Measurements from ENCODE around the gene PRKAR1A. TPM values are rescaled to one million over a fixed set of nuclear protein-coding genes. Genes with fewer than 3 reads are reported as not detected.
A peak's percentile ranks its signal among the peaks of the same experiment; 100 is the strongest.

Gene PRKAR1A
- 100 to 1,000 TPM in 1 of 4 donors, 10 to 100 TPM in 3; 63.4 to 197 (median 88.9) TPM for total RNA-seq

DNA sequence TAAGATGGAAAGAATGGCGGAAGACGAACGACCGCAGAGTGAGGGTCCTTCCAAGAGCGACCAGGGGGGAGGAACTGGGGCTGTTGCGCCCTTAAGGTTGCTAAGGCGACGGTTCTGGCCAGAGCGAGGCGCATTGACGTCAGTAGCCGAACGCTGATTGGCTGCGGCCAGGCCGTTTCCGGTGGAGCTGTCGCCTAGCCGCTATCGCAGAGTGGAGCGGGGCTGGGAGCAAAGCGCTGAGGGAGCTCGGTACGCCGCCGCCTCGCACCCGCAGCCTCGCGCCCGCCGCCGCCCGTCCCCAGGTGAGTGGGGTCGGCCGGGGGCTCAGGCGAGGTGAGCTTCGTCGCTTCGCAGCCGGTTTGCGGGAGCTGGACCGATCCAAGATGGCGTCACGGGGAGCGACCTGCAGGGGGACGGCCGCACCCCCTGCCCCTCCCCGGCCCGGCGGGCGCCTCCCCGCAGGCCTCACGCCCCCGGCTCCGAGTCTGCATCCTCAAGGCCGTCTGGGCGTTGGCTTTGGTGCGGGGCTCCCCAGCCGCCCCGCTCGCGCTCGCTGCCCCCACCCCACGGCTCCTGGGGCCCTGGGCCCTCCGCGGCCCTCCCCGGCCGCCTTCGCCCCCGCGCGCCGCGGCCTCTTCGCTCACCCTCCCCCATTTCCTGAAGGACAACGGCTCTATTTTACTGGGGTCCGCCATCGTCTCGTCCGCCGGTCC is at the start of gene PRKAR1A:
PRKAR1A (plus strand) TSS at position 184 of the 713 bp plus-strand sequence. CDS start 2,970 bp downstream, outside the sequence.
- Histone ChIP-seq H3K4me3 (peak within 1 kb of the TSS; percentile 74 to 95 (median 90)), H3K36me3 (peaks cover 0 to 20% (median 0%) of the 10 kb centered on the region in 3 donors), H3K27ac (peak within 1 kb of the TSS; percentile 93 to 99 (median 98)), H3K9me3 (no peaks in the 10 kb centered on the region), H3K27me3 (no peaks in the 10 kb centered on the region), H3K4me1 (peaks cover 0 to 22% (median 0%) of the 10 kb centered on the region in 4 donors)
- TF ChIP-seq, protein P1, sequence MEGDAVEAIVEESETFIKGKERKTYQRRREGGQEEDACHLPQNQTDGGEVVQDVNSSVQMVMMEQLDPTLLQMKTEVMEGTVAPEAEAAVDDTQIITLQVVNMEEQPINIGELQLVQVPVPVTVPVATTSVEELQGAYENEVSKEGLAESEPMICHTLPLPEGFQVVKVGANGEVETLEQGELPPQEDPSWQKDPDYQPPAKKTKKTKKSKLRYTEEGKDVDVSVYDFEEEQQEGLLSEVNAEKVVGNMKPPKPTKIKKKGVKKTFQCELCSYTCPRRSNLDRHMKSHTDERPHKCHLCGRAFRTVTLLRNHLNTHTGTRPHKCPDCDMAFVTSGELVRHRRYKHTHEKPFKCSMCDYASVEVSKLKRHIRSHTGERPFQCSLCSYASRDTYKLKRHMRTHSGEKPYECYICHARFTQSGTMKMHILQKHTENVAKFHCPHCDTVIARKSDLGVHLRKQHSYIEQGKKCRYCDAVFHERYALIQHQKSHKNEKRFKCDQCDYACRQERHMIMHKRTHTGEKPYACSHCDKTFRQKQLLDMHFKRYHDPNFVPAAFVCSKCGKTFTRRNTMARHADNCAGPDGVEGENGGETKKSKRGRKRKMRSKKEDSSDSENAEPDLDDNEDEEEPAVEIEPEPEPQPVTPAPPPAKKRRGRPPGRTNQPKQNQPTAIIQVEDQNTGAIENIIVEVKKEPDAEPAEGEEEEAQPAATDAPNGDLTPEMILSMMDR (IDR thresholded peaks at IDR 0.05): no peak
- peak; percentile 88 for TF ChIP-seq POLR2A (IDR thresholded peaks at IDR 0.05)
- DNase-seq: peak; percentile 92 to 98 (median 98)

DNA sequence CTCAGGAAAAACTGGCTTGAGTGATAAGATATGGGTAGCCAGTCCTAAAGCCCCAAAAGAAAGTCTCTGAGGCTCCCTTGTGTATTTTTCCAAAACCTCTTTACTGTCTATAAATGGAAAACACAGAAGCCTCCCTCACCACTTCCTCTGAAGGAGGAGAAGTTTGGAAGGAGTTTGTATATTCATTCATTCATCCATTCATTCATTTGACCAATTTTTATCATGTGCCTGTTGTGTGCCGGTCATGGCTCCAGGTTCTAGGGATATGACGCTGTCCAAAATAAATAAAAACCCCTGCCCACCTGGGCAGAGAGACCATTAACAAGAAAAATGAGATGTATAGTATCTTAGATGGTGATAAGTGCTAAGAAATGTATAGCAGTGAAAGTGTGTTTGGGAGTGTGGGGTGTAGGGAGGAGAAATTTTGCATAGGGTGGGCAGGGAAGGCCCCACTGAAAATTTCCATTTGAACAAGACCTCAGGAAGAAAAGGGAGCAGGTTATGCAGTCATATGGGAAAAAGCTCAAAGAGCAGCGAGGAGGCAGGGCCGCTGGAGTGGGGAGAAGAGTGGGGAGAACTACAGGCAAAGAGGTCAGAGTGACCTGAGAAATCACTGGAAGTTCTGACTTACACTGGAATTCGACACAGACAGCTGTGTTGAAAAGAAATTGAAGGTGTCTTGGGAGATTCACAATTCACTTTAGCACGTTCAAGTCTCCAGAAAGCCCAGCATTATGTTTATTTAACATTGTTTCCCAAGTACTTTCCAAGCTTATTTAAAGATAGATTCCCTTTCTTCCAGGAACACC is 48.8 kb upstream of the PRKAR1A start:
- DNase-seq: no peak
- no peak overlapping the region for H3K27ac ChIP-seq
- no peaks in the 10 kb centered on the region for H3K9me3 ChIP-seq
- no peaks in the 10 kb centered on the region for H3K36me3 ChIP-seq
- no peak overlapping the region for H3K4me3 ChIP-seq
- no peak for TF ChIP-seq POLR2A (IDR thresholded peaks at IDR 0.05)
- TF ChIP-seq, protein P1 (IDR thresholded peaks at IDR 0.05): peak in 1 of 6 experiments; percentile 4
- no peaks in the 10 kb centered on the region for H3K27me3 ChIP-seq
- peaks cover 0 to 12% (median 0%) of the 10 kb centered on the region in 4 donors for H3K4me1 ChIP-seq

DNA sequence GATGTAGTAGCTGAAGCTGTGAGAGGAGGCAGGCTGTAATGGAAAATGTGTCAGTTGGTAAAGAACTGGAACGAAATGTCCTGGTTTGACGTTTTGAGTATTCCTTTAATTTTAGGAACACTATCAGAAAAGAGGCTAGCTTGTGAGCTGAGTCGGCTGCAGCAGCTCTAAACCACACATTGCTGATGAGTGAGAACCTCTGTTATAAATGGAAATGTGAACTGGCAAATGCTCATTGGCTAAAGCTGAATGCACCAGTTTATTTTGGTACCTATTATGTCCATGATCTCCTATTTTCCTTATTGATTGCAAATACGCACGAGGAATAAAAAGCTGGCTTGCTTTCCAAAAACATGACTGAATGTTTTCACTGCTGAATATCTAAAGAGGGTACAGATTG is 43.9 kb upstream of the PRKAR1A start:
- Histone ChIP-seq H3K9me3 (no peaks in the 10 kb centered on the region), H3K36me3 (no peaks in the 10 kb centered on the region), H3K4me3 (no peak overlapping the region), H3K27ac (no peak overlapping the region), H3K27me3 (no peaks in the 10 kb centered on the region), H3K4me1 (no peaks in the 10 kb centered on the region)
- TF ChIP-seq POLR2A (IDR thresholded peaks at IDR 0.05): no peak
- TF ChIP-seq, protein P1 (IDR thresholded peaks at IDR 0.05): no peak
- no peak for DNase-seq

DNA sequence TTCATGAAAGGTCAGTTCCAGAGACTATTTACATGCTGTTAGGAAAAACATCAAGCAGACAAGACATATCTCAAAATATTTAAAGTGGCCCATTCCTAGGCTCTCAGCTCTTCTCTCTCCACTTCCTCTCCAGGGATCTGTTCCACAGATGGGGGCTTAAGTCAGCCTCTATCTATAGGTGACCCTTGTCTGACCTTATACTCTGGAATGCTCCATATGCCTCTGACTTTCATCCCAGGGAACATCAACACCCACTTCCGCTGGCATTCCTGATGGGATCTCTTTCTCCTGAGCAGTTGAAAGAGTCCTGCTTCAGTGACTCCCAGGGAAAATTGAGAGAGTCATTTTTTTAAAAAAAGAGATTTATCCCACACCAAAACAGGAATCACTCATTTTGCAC is 43.4 kb upstream of the PRKAR1A start:
- Histone ChIP-seq H3K4me3 (no peak overlapping the region), H3K4me1 (no peaks in the 10 kb centered on the region), H3K27ac (no peak overlapping the region), H3K27me3 (no peaks in the 10 kb centered on the region), H3K36me3 (no peaks in the 10 kb centered on the region), H3K9me3 (no peaks in the 10 kb centered on the region)
- TF ChIP-seq, protein P1 (IDR thresholded peaks at IDR 0.05): no peak
- DNase-seq: no peak

DNA sequence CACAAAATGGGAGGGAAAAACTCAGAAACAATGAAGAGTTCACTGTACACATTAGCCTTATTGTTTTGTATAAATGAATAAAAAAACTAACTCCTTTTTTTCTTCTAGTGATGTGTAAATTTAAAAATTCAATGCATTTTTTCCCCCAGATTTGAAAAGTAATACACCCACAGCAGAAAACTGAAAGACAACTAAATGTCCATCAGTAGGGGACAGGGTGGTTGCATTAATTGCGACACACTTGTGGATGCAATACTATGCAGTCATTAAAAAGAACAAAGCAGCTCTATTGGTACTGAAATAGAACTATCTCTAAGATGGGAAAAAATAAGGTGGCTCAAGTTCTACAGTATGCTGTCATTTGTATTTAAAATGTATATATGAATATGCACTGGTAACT is 41.3 kb upstream of the PRKAR1A start:
- Histone ChIP-seq H3K27ac (no peak overlapping the region), H3K4me1 (no peaks in the 10 kb centered on the region), H3K27me3 (no peaks in the 10 kb centered on the region), H3K4me3 (no peak overlapping the region), H3K36me3 (no peaks in the 10 kb centered on the region), H3K9me3 (no peaks in the 10 kb centered on the region)
- DNase-seq: no peak
- no peak for TF ChIP-seq POLR2A (IDR thresholded peaks at IDR 0.05)
- TF ChIP-seq, protein P1 (IDR thresholded peaks at IDR 0.05): no peak

Data from Peyer's patch (tissue), 4 donors.